Osteocyte (in vitro differentiated cells): ENCODE measurements around the gene ZNF66. TPM values are rescaled to one million over a fixed set of nuclear protein-coding genes. Genes with fewer than 3 reads are reported as not detected.
"Not testable (repeated sequence)": the region's sequence is repeated elsewhere in the genome, so short reads cannot be mapped to it uniquely, and the experiment has no call there.

Experiments used
- DNase-seq: peaks from one replicate; pipeline ENCODE4 v3.0.0; 2021; ENCODE audit warnings: mixed read lengths; ENCODE audit not compliant: unreplicated experiment; ENCODE audit errors: extremely low spot score
- H3K27ac Mint-ChIP-seq: one replicate; pipeline ENCODE4 v1.8.0; 2021; ENCODE audit warnings: mild to moderate bottlenecking, mixed read lengths; ENCODE audit not compliant: unreplicated experiment
- H3K27me3 Mint-ChIP-seq: one replicate; pipeline ENCODE4 v1.8.0; 2021; ENCODE audit warnings: mixed read lengths; ENCODE audit not compliant: unreplicated experiment
- H3K36me3 Mint-ChIP-seq: one replicate; pipeline ENCODE4 v1.8.0; 2021; ENCODE audit warnings: mixed read lengths; ENCODE audit not compliant: unreplicated experiment
- H3K4me1 Mint-ChIP-seq: one replicate; pipeline ENCODE4 v1.8.0; 2021; ENCODE audit warnings: mixed read lengths; ENCODE audit not compliant: unreplicated experiment
- H3K4me3 Mint-ChIP-seq: one replicate; pipeline ENCODE4 v1.8.0; 2021; ENCODE audit warnings: mild to moderate bottlenecking, moderate library complexity, mixed read lengths; ENCODE audit not compliant: unreplicated experiment
- H3K9me3 Mint-ChIP-seq: one replicate; pipeline ENCODE4 v1.8.0; 2021; ENCODE audit warnings: mixed read lengths; ENCODE audit not compliant: unreplicated experiment
- long read RNA-seq: library from polyadenylated mRNA; unstranded; transcript quantifications from one replicate; pipeline ENCODE4 v2.0.0, GENCODE V29; 2021
- total RNA-seq: library from RNA; stranded (reverse); gene quantifications from 2 replicates; pipeline ENCODE4 v1.2.1, GENCODE V29; 2021
- TF ChIP-seq, protein P1 (sequence below): fragments of 200-600 bp; sonication (generic); IDR thresholded peaks from 2 replicates; pipeline ENCODE4 v1.5.0; 2021; ENCODE audit warnings: antibody characterized with exemption, mild to moderate bottlenecking, moderate library complexity

The ZNF66 gene
- total RNA-seq = 3.9 and 5.7 TPM in 2 replicates
- long read RNA-seq, transcript ZNF66-203 (4 exons, 757 nt) = major isoform, 6 of 13 reads
- long read RNA-seq, partial matches to known transcripts = 1 of 13 reads
- long read RNA-seq, other reads (novel, unspliced or antisense) = 2 of 13 reads

DNA sequence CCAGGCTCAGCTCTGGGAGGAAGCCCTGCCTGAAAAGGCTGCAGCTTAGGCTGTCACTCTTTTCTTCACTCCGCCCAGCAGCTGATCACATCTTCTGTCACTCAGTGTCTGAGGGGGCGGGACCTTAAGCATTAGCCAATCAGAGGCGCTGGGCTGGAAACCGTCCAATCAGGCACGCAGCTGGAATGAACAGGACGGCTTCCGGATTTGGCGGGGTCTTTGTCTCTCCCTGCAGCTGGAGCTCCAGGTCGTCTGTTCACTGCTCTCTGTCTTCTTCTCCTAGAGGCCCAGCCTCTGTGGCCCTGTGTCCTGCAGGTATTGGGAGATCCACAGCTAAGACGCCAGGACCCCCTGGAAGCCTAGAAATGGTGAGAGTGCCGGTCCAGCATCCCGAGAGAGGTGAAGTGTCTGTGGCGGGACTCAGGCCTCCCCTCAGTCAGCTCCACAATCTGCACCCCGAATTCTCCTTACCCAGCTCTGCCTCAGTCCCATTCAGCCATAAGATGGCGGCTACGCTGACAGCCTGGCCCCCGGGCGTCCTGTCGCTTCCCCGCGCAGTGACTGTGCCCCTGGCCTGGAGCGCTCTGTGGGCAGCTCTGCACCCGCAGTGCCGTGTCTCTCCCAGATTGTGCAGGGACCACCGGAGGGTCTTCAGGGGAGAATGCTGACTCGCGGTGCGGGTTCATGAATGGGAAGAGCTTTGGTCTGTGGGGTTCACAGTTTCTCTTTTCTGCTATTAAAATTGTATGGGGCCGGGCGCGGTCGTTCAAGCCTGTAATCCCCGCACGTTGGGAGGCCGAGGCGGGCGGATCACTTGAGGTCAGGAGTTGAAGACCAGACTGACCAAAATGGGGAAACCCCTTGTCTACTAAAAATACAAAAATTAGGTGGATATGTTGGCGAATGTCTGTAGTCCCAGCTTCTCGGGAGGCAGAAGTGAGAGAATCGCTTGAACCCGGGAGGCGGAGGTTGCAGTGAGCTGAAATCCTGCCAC, at the start of gene ZNF66:
Gene ZNF66 (plus strand): TSS at position 222 of the 994 bp plus-strand sequence. CDS start 144 bp downstream, at position 366.
- Mint-ChIP-seq H3K27me3 (no peaks in the 10 kb centered on the region), H3K4me3 (peak within 1 kb of the TSS; percentile 99), H3K36me3 (peaks cover 18% of the 10 kb centered on the region), H3K9me3 (peaks cover 9% of the 10 kb centered on the region), H3K4me1 (peaks cover 9% of the 10 kb centered on the region), H3K27ac (peak within 1 kb of the TSS; percentile 93)
- DNase-seq = peak; percentile 98
- TF ChIP-seq, protein P1, sequence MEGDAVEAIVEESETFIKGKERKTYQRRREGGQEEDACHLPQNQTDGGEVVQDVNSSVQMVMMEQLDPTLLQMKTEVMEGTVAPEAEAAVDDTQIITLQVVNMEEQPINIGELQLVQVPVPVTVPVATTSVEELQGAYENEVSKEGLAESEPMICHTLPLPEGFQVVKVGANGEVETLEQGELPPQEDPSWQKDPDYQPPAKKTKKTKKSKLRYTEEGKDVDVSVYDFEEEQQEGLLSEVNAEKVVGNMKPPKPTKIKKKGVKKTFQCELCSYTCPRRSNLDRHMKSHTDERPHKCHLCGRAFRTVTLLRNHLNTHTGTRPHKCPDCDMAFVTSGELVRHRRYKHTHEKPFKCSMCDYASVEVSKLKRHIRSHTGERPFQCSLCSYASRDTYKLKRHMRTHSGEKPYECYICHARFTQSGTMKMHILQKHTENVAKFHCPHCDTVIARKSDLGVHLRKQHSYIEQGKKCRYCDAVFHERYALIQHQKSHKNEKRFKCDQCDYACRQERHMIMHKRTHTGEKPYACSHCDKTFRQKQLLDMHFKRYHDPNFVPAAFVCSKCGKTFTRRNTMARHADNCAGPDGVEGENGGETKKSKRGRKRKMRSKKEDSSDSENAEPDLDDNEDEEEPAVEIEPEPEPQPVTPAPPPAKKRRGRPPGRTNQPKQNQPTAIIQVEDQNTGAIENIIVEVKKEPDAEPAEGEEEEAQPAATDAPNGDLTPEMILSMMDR = no peak

DNA sequence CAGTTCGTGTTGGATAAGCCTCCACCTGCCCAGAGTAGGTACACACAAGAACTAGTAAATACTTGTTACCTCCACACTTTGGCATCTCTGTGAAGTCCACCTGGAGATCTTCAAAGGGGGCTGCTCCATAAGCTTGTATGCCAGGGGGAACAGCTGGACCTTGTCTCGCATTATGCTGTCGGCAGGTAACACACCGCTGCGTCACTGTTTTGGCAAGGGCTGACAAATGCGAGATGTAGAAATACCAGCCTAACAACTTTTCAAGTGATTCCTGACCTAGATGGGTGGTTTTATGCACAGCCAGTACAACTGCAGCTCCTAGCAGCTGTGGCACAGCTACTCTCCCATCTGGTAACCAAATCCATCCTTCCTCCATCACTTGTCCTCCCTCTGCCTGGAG, 25.9 kb upstream of the ZNF66 start:
- not testable (repeated sequence) for H3K36me3 Mint-ChIP-seq, DNase-seq, H3K27ac Mint-ChIP-seq, H3K4me3 Mint-ChIP-seq, H3K27me3 Mint-ChIP-seq, H3K4me1 Mint-ChIP-seq
- H3K9me3 Mint-ChIP-seq = peaks cover 37% of the 10 kb centered on the region

DNA sequence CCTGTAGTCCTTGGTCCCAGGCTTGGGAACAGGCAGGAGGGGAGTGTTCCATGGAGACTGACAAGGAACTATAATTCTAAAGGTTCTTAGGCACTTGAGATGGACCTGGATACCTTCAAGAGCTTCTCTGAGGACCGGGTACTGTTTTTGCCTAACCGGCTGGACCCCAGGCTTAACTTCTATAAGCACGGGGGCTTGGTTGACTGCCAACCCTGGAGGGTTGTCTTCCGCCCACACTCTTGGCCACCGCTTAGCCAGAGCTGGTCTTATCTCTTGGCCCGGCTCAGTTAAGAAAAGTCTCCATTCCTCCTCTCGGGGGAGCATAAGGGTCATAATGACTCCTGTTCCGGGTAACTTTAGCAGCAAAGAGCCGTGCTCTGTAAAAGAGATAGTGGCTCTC, 23.8 kb upstream of the ZNF66 start:
- H3K9me3 Mint-ChIP-seq = peaks cover 34% of the 10 kb centered on the region
- H3K4me1 Mint-ChIP-seq, H3K27me3 Mint-ChIP-seq, H3K27ac Mint-ChIP-seq, H3K4me3 Mint-ChIP-seq, H3K36me3 Mint-ChIP-seq, DNase-seq: not testable (repeated sequence)

DNA sequence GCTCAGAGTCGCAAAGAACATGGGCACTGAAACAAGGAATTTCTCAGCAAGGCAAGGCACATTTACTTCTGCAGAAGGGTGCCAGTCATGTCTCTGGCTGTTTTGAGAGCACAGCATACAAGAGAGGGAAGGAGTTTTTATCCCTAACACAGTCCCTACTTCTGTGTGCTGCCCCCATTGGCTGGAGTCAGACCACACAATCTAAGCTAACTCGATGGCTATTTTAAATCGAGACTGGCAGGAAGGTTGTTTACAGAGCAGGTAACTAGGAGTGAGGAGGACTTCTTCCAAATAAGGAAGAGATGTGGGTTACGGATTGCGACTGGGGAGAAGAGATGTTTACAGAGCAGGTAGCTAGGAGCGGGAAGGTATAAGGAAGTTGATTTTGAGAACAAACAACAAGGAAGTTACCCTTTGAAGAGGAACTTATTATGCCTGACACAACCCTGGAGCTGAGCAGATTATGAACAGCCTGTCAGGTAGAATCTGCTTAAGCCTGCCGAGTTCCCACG, 6.8 kb upstream of the ZNF66 start:
- peaks cover 43% of the 10 kb centered on the region for H3K9me3 Mint-ChIP-seq
- H3K4me1 Mint-ChIP-seq = not testable (repeated sequence)

DNA sequence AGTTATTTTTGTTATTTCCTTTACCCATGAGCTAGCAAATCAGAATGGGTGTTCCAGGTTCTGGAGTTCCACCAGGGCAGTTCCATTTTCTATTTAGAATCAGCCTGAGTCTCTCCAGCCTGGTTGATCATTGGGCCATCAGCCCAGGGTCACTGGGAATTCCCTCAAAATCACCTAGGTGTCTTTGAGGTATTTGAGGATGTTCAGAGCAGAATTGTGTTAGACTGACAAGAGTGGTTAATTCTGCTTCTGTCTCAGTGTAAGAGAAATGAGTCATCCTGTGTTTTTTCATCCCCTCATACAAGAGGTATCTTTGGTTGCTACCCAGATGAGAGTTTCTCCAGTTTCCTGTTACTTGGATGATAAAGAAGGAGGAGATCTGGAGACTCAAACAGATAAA, 11.7 kb downstream of the ZNF66 start:
- Mint-ChIP-seq H3K27ac (no peak overlapping the region), H3K36me3 (peaks cover 41% of the 10 kb centered on the region), H3K4me1 (no peaks in the 10 kb centered on the region), H3K9me3 (peaks cover 34% of the 10 kb centered on the region), H3K27me3 (no peaks in the 10 kb centered on the region), H3K4me3 (no peak overlapping the region)
- no peak for DNase-seq
- TF ChIP-seq, protein P1 = no peak

More for the DNA sequence above, 6.8 kb upstream of the ZNF66 start:
- not testable (repeated sequence) for H3K27me3 Mint-ChIP-seq, DNase-seq, H3K36me3 Mint-ChIP-seq, H3K4me3 Mint-ChIP-seq, H3K27ac Mint-ChIP-seq

DNA sequence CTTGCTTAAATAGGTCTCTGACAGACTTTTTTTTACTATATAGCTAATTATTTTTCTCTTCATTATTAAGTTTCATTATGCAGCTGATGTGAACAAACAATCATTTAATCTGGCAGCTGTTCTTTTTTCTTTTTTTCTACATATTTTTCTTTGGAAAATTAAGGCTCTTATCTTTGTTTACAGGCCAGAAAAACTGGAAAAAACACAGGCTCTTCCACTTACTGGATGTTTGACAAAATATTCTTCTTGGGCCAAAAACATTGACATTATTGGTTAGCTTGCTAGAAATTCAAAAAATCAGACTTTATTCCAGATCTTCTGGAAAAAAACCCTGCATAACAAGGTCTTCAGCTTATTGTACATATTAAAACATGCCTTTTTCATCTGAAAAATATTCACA, 15.7 kb downstream of the ZNF66 start:
- TF ChIP-seq, protein P1 = no peak
- H3K4me3 Mint-ChIP-seq = no peak overlapping the region
- no peak for DNase-seq
- H3K27ac Mint-ChIP-seq = no peak overlapping the region
- peaks cover 32% of the 10 kb centered on the region for H3K36me3 Mint-ChIP-seq
- no peaks in the 10 kb centered on the region for H3K4me1 Mint-ChIP-seq
- peaks cover 16% of the 10 kb centered on the region for H3K9me3 Mint-ChIP-seq
- no peaks in the 10 kb centered on the region for H3K27me3 Mint-ChIP-seq

DNA sequence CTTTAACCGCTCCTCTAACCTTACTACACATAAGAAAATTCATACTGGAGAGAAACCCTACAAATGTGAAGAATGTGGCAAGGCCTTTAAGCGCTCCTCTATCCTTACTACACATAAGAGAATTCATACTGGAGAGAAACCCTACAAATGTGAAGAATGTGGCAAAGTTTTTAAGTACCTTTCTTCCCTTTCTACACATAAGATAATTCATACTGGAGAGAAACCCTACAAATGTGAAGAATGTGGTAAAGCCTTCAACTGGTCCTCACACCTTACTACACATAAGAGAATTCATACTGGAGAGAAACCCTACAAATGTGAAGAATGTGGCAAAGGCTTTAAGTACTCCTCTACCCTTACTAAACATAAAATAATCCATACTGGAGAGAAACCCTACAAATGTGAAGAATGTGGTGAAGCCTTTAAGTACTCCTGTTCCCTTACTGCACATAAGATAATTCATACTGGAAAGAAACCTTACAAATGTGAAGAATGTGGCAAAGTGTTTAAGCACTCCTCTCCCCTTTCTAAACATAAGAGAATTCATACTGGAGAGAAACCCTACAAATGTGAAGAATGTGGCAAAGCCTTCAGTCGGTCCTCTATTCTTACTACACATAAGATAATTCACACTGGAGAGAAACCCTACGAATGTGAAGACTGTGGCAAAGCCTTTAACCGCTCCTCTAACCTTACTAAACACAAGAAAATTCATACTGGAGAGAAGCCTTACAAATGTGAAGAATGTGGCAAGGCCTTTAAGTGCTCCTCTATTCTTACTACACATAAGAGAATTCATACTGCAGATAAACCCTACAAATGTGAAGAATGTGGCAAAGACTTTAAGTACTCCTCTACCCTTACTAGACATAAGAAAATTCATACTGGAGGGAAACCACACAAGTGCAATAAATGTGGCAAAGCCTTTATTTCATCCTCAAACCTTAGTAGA, 30.5 kb downstream of the ZNF66 start:
- Mint-ChIP-seq H3K9me3 (peaks cover 30% of the 10 kb centered on the region), H3K36me3 (peaks cover 43% of the 10 kb centered on the region)
- not testable (repeated sequence) for H3K27ac Mint-ChIP-seq, H3K4me1 Mint-ChIP-seq, H3K4me3 Mint-ChIP-seq, DNase-seq, H3K27me3 Mint-ChIP-seq
